ENCODE measurements around the gene TNRC6A.

Gene TNRC6A

GRCh38 chr16:24846548-24847357, 117.3 kb downstream of the TNRC6A start:
- DNase-seq (ENCODE audit: low read depth in 2 of 2) = no peak
- no peak for TF ChIP-seq CTCF (IDR thresholded peaks at IDR 0.05; ENCODE audit: low read depth, low read length)
- H3K4me3 ChIP-seq (replicated peaks in 1 of 2; ENCODE audit: low read depth in 2 of 2, low read length in 2 of 2) = no peak overlapping the region

GRCh38 chr16:24847358-24847664, 117.9 kb downstream of the TNRC6A start:
- TF ChIP-seq CTCF (IDR thresholded peaks at IDR 0.05; ENCODE audit: low read depth, low read length) = no peak
- DNase-seq (ENCODE audit: low read depth in 2 of 2) = no peak
- H3K4me3 ChIP-seq (replicated peaks in 1 of 2; ENCODE audit: low read depth in 2 of 2, low read length in 2 of 2) = no peak overlapping the region

GRCh38 chr16:24848065-24848464, 118.6 kb downstream of the TNRC6A start:
- peak; percentile 61 to 78 for DNase-seq (ENCODE audit: low read depth in 2 of 2)
- H3K4me3 ChIP-seq (replicated peaks in 1 of 2; ENCODE audit: low read depth in 2 of 2, low read length in 2 of 2) = no peak overlapping the region
- no peak for TF ChIP-seq CTCF (IDR thresholded peaks at IDR 0.05; ENCODE audit: low read depth, low read length)

GRCh38 chr16:24849641-24850040, 120.2 kb downstream of the TNRC6A start:
- TF ChIP-seq CTCF (IDR thresholded peaks at IDR 0.05; ENCODE audit: low read depth, low read length) = no peak
- DNase-seq (ENCODE audit: low read depth in 2 of 2) = no peak
- no peak overlapping the region for H3K4me3 ChIP-seq (replicated peaks in 1 of 2; ENCODE audit: low read depth in 2 of 2, low read length in 2 of 2)

- no peak overlapping the region for H3K4me3 ChIP-seq (replicated peaks in 1 of 2; ENCODE audit: low read depth in 2 of 2, low read length in 2 of 2)
- peak; percentile 31 to 85 for DNase-seq (ENCODE audit: low read depth in 2 of 2)
- no peak for TF ChIP-seq CTCF (IDR thresholded peaks at IDR 0.05; ENCODE audit: low read depth, low read length)
Measured at GRCh38 chr16:24850289-24850938, 121.0 kb downstream of the TNRC6A start.

- peak in 1 of 2 donors; percentile 56 for DNase-seq (ENCODE audit: low read depth in 2 of 2)
- no peak for TF ChIP-seq CTCF (IDR thresholded peaks at IDR 0.05; ENCODE audit: low read depth, low read length)
- no peak overlapping the region for H3K4me3 ChIP-seq (replicated peaks in 1 of 2; ENCODE audit: low read depth in 2 of 2, low read length in 2 of 2)
Measured at GRCh38 chr16:24851700-24852099, 122.2 kb downstream of the TNRC6A start.
